GM12892 (cell line): ENCODE data around the gene BIRC2.
A peak's percentile ranks its signal among the peaks of the same experiment; 100 is the strongest.

Experiments used
- DNase-seq: peaks from one replicate; pipeline ENCODE4 v3.0.0; 2011; ENCODE audit not compliant: insufficient read length
- FAIRE-seq: peaks from 2 replicates; lab custom pipeline; 2011; peaks lifted over from hg19 to GRCh38; lab: Jason Lieb, UNC
- POLR2A ChIP-seq: IDR thresholded peaks from 2 replicates; pipeline ENCODE4 v1.6.1; 2011; ENCODE audit warnings: low read depth, low read length, control low read depth
- POLR2AphosphoS5 ChIP-seq: IDR thresholded peaks from 2 replicates; pipeline ENCODE4 v1.6.1; 2011; ENCODE audit warnings: low read depth, low read length, control low read depth
- TAF1 ChIP-seq: IDR thresholded peaks from 2 replicates; pipeline ENCODE4 v1.6.1; 2011; ENCODE audit warnings: low read depth, mild to moderate bottlenecking, control low read depth, low read length, borderline replicate concordance

The BIRC2 gene

GRCh38 chr11:102395720-102396393 lies 48.8 kb downstream of the BIRC2 start:
- FAIRE-seq (no peak), DNase-seq (no peak)
- no peak for TF ChIP-seq POLR2AphosphoS5
- no peak for TF ChIP-seq POLR2A
- TF ChIP-seq TAF1 = no peak

- FAIRE-seq (peak; percentile 86), DNase-seq (no peak)
- no peak for TF ChIP-seq TAF1
- no peak for TF ChIP-seq POLR2AphosphoS5
- no peak for TF ChIP-seq POLR2A
These were observed 49.9 kb downstream of the BIRC2 start for GRCh38 chr11:102396708-102397563.

GRCh38 chr11:102398297-102398696 lies 51.3 kb downstream of the BIRC2 start:
- TF ChIP-seq POLR2AphosphoS5 = no peak
- no peak for TF ChIP-seq POLR2A
- no peak for TF ChIP-seq TAF1
- DNase-seq = no peak
- no peak for FAIRE-seq

- FAIRE-seq = peak; percentile 88
- TF ChIP-seq TAF1 (no peak), POLR2A (no peak), POLR2AphosphoS5 (no peak)
- no peak for DNase-seq
These were observed 52.2 kb downstream of the BIRC2 start for GRCh38 chr11:102399189-102399588.

GRCh38 chr11:102400603-102401002 lies 53.6 kb downstream of the BIRC2 start:
- peak; percentile 57 for FAIRE-seq

GRCh38 chr11:102401905-102402304 lies 54.9 kb downstream of the BIRC2 start:
- DNase-seq (no peak), FAIRE-seq (peak; percentile 73)
- TF ChIP-seq POLR2A (no peak), POLR2AphosphoS5 (no peak), TAF1 (no peak)

More at GRCh38 chr11:102400603-102401002, 53.6 kb downstream of the BIRC2 start:
- no peak for TF ChIP-seq POLR2AphosphoS5
- TF ChIP-seq TAF1 = no peak
- TF ChIP-seq POLR2A = no peak
- DNase-seq = no peak

GRCh38 chr11:102402548-102402947 lies 55.5 kb downstream of the BIRC2 start:
- TF ChIP-seq TAF1 = no peak
- no peak for TF ChIP-seq POLR2A
- TF ChIP-seq POLR2AphosphoS5 = no peak
- FAIRE-seq (no peak), DNase-seq (no peak)

- DNase-seq (no peak), FAIRE-seq (no peak)
- TF ChIP-seq TAF1 (no peak), POLR2AphosphoS5 (no peak), POLR2A (no peak)
These were observed 58.5 kb downstream of the BIRC2 start for GRCh38 chr11:102405501-102405900.

GRCh38 chr11:102406099-102406498 lies 59.1 kb downstream of the BIRC2 start:
- FAIRE-seq (no peak), DNase-seq (no peak)
- TF ChIP-seq POLR2AphosphoS5 (peak; percentile 24; the same call in 1 of the 2 replicates), TAF1 (no peak)

- DNase-seq (no peak), FAIRE-seq (peak; percentile 24)
- TF ChIP-seq POLR2A = no peak
- TF ChIP-seq TAF1 = no peak
- no peak for TF ChIP-seq POLR2AphosphoS5
These were observed 60.9 kb downstream of the BIRC2 start for GRCh38 chr11:102407901-102408300.

GRCh38 chr11:102408339-102408738 lies 61.3 kb downstream of the BIRC2 start:
- no peak for DNase-seq
- FAIRE-seq = no peak
- no peak for TF ChIP-seq POLR2A
- no peak for TF ChIP-seq TAF1
- no peak for TF ChIP-seq POLR2AphosphoS5
